H1 (cell line): Measurements from ENCODE around the gene REPS1. TPM values are rescaled to one million over a fixed set of nuclear protein-coding genes. Genes with fewer than 3 reads are reported as not detected.

Source experiments
- CTCF ChIA-PET: fragments of 300-600 bp; sonication (Branson Sonifier 250); formaldehyde crosslinking; loops from one replicate; lab custom pipeline; 2021; ENCODE audit not compliant: partially characterized antibody; lab: Charles Lee
- POLR2A ChIA-PET: fragments of 300-600 bp; sonication (Branson Sonifier 250); formaldehyde crosslinking; loops from one replicate; lab custom pipeline; 2021; ENCODE audit warnings: inconsistent platforms; ENCODE audit not compliant: partially characterized antibody; lab: Charles Lee
- DNase-seq, 2 experiments: peaks; one replicate each; pipeline versions ENCODE4 v3.0.0 to v3.0.0-alpha.2; 2010 to 2022; ENCODE audit warnings: low spot score in 2 of 2, low read depth in 1 of 2, mixed read lengths in 1 of 2
- FAIRE-seq: peaks from 2 replicates; lab custom pipeline; 2011; peaks lifted over from hg19 to GRCh38; lab: Jason Lieb, UNC
- H2AFZ ChIP-seq: 2 replicates; pipeline ENCODE4 v1.8.1; 2012; ENCODE audit warnings: low read length, inconsistent platforms
- H2AK5ac ChIP-seq: 2 replicates; pipeline ENCODE4 v1.6.1; 2013; ENCODE audit warnings: low read depth, low read length
- H2BK120ac ChIP-seq: replicated peaks from 2 replicates; pipeline ENCODE3; 2013; ENCODE audit warnings: low read depth, low read length, inconsistent platforms
- H2BK12ac ChIP-seq: 2 replicates; pipeline ENCODE4 v1.6.1; 2013; ENCODE audit warnings: low read depth, low read length
- H2BK15ac ChIP-seq: 2 replicates; pipeline ENCODE4 v1.6.1; 2013; ENCODE audit warnings: low read length
- H2BK20ac ChIP-seq: 2 replicates; pipeline ENCODE4 v1.6.1; 2013; ENCODE audit warnings: low read length
- H2BK5ac ChIP-seq: 2 replicates; pipeline ENCODE4 v1.6.1; 2013; ENCODE audit warnings: low read depth, low read length
- H3K14ac ChIP-seq: 2 replicates; pipeline ENCODE4 v1.6.1; 2013; ENCODE audit warnings: inconsistent platforms; ENCODE audit not compliant: insufficient read length
- H3K18ac ChIP-seq: 2 replicates; pipeline ENCODE4 v1.6.1; 2013; ENCODE audit warnings: low read length; ENCODE audit errors: extremely low read depth
- H3K23ac ChIP-seq: 2 replicates; pipeline ENCODE4 v1.6.1; 2013; ENCODE audit warnings: inconsistent platforms; ENCODE audit not compliant: insufficient read length
- H3K23me2 ChIP-seq: 2 replicates; pipeline ENCODE4 v1.6.1; 2013; ENCODE audit warnings: low read depth, low read length
- H3K27ac ChIP-seq: 2 replicates; pipeline ENCODE4 v1.6.1; 2011; ENCODE audit warnings: low read depth, low read length, inconsistent platforms
- H3K27me3 ChIP-seq, 4 experiments: replicated peaks in 1 of 4; 1 replicate in 1 of 4; 2 replicates in 3 of 4; pipeline versions ENCODE4 v1.6.1 to v1.8.1; 2011 to 2013; ENCODE audit warnings: low read length in 3 of 4, mild to moderate bottlenecking in 3 of 4, inconsistent platforms in 2 of 4, mixed read lengths in 2 of 4, moderate library complexity in 1 of 4; ENCODE audit not compliant: control insufficient read depth in 3 of 4, insufficient read depth in 3 of 4; ENCODE audit errors: extremely low read depth in 1 of 4
- H3K36me3 ChIP-seq, 4 experiments: 2 replicates each; pipeline versions ENCODE4 v1.6.1 to v1.8.1; 2011 to 2013; ENCODE audit warnings: mild to moderate bottlenecking in 4 of 4, low read length in 3 of 4, moderate library complexity in 2 of 4, control low read depth in 1 of 4, inconsistent platforms in 1 of 4; ENCODE audit not compliant: insufficient read depth in 4 of 4, control insufficient read depth in 2 of 4
- H3K4ac ChIP-seq: replicated peaks from 2 replicates; pipeline ENCODE3; 2013; ENCODE audit warnings: low read length, low read depth, mixed read lengths, inconsistent platforms; ENCODE audit not compliant: insufficient read length
- H3K4me1 ChIP-seq, 4 experiments: replicated peaks in 1 of 4; 1 replicate in 1 of 4; 2 replicates in 3 of 4; pipeline versions ENCODE4 v1.6.1 to v1.8.1; 2011 to 2013; ENCODE audit warnings: low read length in 3 of 4, inconsistent platforms in 2 of 4, mixed read lengths in 1 of 4; ENCODE audit not compliant: insufficient read depth in 4 of 4, control insufficient read depth in 3 of 4
- H3K4me2 ChIP-seq, 2 experiments: 2 replicates each; pipeline versions ENCODE4 v1.6.1 to v1.8.1; 2011 to 2013; ENCODE audit warnings: low read depth in 2 of 2, low read length in 2 of 2, control low read depth in 1 of 2, inconsistent platforms in 1 of 2, mild to moderate bottlenecking in 1 of 2; ENCODE audit not compliant: insufficient read depth in 1 of 2
- H3K4me3 ChIP-seq, 4 experiments: fragments of 200-600, 300-600 bp in 1 of 4; sonication (generic), shearing (Covaris generic), sonication (Bioruptor Twin) in 1 of 4; 2 replicates each; pipeline versions ENCODE4 v1.5.1 to v1.8.1; 2011 to 2016; ENCODE audit warnings: low read length in 4 of 4, low read depth in 3 of 4, control low read depth in 2 of 4, inconsistent platforms in 2 of 4, mild to moderate bottlenecking in 2 of 4, mixed read lengths in 1 of 4, moderate library complexity in 1 of 4; ENCODE audit not compliant: insufficient read depth in 2 of 4; ENCODE audit errors: extremely low read depth in 1 of 4
- H3K56ac ChIP-seq: replicated peaks from 2 replicates; pipeline ENCODE3; 2013; ENCODE audit warnings: low read depth, mild to moderate bottlenecking, mixed read lengths, low read length, inconsistent platforms; ENCODE audit not compliant: insufficient read length
- H3K79me1 ChIP-seq: 2 replicates; pipeline ENCODE4 v1.6.1; 2013; ENCODE audit warnings: low read depth, low read length, control low read depth
- H3K79me2 ChIP-seq, 2 experiments: 2 replicates each; pipeline versions ENCODE4 v1.6.1 to v1.8.1; 2012 to 2013; ENCODE audit warnings: low read length in 2 of 2, mild to moderate bottlenecking in 2 of 2, inconsistent platforms in 1 of 2; ENCODE audit not compliant: insufficient read depth in 2 of 2, control insufficient read depth in 1 of 2
- H3K9ac ChIP-seq, 4 experiments: replicated peaks in 1 of 4; 1 replicate in 1 of 4; 2 replicates in 3 of 4; pipeline versions ENCODE4 v1.6.1 to v1.8.1; 2011 to 2013; ENCODE audit warnings: low read depth in 3 of 4, low read length in 3 of 4, control low read depth in 2 of 4, mild to moderate bottlenecking in 2 of 4, moderate library complexity in 2 of 4, inconsistent platforms in 1 of 4; ENCODE audit errors: extremely low read depth in 1 of 4
- H3K9me3 ChIP-seq, 2 experiments: 2 replicates each; pipeline versions ENCODE4 v1.6.1 to v1.8.1; 2012 to 2013; ENCODE audit warnings: mild to moderate bottlenecking in 2 of 2, moderate library complexity in 2 of 2, control low read depth in 1 of 2, inconsistent platforms in 1 of 2, low read depth in 1 of 2, low read length in 1 of 2, mixed read lengths in 1 of 2; ENCODE audit not compliant: insufficient read depth in 2 of 2
- H4K20me1 ChIP-seq, 2 experiments: replicated peaks in 1 of 2; 2 replicates each; pipeline versions ENCODE3 to v1.8.1; 2011 to 2013; ENCODE audit warnings: inconsistent platforms in 2 of 2, low read length in 2 of 2, mild to moderate bottlenecking in 1 of 2; ENCODE audit not compliant: insufficient read depth in 2 of 2, control insufficient read depth in 1 of 2
- H4K5ac ChIP-seq: 2 replicates; pipeline ENCODE4 v1.6.1; 2013; ENCODE audit warnings: low read length, low read depth, mixed read lengths, inconsistent platforms; ENCODE audit not compliant: insufficient read length
- H4K8ac ChIP-seq: 2 replicates; pipeline ENCODE4 v1.8.0; 2013; ENCODE audit warnings: mild to moderate bottlenecking, moderate library complexity, low read length, inconsistent platforms; ENCODE audit not compliant: insufficient read depth; ENCODE audit errors: extremely low read depth
- H4K91ac ChIP-seq: replicated peaks from 2 replicates; pipeline ENCODE3; 2013; ENCODE audit warnings: low read length, mixed read lengths, inconsistent platforms; ENCODE audit not compliant: insufficient read length
- ASH2L ChIP-seq: fragments of 200-600, 300-600 bp; sonication (generic); IDR thresholded peaks from one replicate; pipeline ENCODE4 v1.7.1; 2017; ENCODE audit warnings: low read length
- BRCA1 ChIP-seq: IDR thresholded peaks from 2 replicates; pipeline ENCODE4 v1.6.1; 2012; ENCODE audit warnings: low read depth, low read length, improper control_type of control experiment
- CBX8 ChIP-seq: fragments of 300-800, 300-1000 bp; sonication (generic); IDR thresholded peaks from 2 replicates; pipeline ENCODE4 v1.7.1; 2016; ENCODE audit warnings: low read depth, low read length, borderline replicate concordance
- EGR1 ChIP-seq: IDR thresholded peaks from 2 replicates; pipeline ENCODE4 v1.6.1; 2011; ENCODE audit warnings: low read depth, low read length, borderline replicate concordance
- EP300 ChIP-seq, 2 experiments: IDR thresholded peaks; 1 replicate in 1 of 2; 2 replicates in 1 of 2; pipeline ENCODE4 v1.6.1; 2011 to 2012; ENCODE audit warnings: low read depth in 2 of 2, low read length in 2 of 2, mild to moderate bottlenecking in 2 of 2, borderline replicate concordance in 1 of 2, inconsistent platforms in 1 of 2, moderate library complexity in 1 of 2
- FOSL1 ChIP-seq: IDR thresholded peaks from 2 replicates; pipeline ENCODE4 v1.6.1; 2011; ENCODE audit warnings: mild to moderate bottlenecking, low read depth, low read length, moderate library complexity; ENCODE audit not compliant: insufficient read depth
- HDAC2 ChIP-seq, 2 experiments: fragments of 300-600 bp in 1 of 2; sonication (generic) in 1 of 2; IDR thresholded peaks; 2 replicates each; pipeline ENCODE4 v1.6.1; 2011 to 2012; ENCODE audit warnings: low read depth in 2 of 2, low read length in 2 of 2, mild to moderate bottlenecking in 2 of 2, moderate library complexity in 2 of 2, borderline replicate concordance in 1 of 2, inconsistent platforms in 1 of 2
- JUND ChIP-seq: IDR thresholded peaks from 2 replicates; pipeline ENCODE4 v1.6.1; 2011; ENCODE audit warnings: mild to moderate bottlenecking, improper control_type of control experiment, low read length
- MAFK ChIP-seq: IDR thresholded peaks from 2 replicates; pipeline ENCODE4 v1.6.1; 2012; ENCODE audit warnings: low read depth, mild to moderate bottlenecking, improper control_type of control experiment, low read length
- RFX5 ChIP-seq: IDR thresholded peaks from 2 replicates; pipeline ENCODE4 v1.6.1; 2011; ENCODE audit warnings: low read depth, low read length, improper control_type of control experiment, borderline replicate concordance
- RNF2 ChIP-seq: fragments of 200-900, 300-1000 bp; sonication (generic); IDR thresholded peaks from 2 replicates; pipeline ENCODE4 v1.7.1; 2016; ENCODE audit warnings: borderline replicate concordance, low read depth, mild to moderate bottlenecking, antibody characterized with exemption, low read length; ENCODE audit not compliant: poor library complexity, severe bottlenecking; ENCODE audit errors: missing control alignments
- SP4 ChIP-seq: IDR thresholded peaks from 2 replicates; pipeline ENCODE4 v1.6.1; 2012; ENCODE audit warnings: low read length, inconsistent platforms
- WGBS, 2 experiments: shearing (Covaris generic) in 1 of 2; methylation state at CpG; one replicate each; pipeline versions ENCODE4 v1.1.6 to v1.1.7; 2013 to 2015; ENCODE audit warnings: low lambda C conversion rate in 2 of 2, mixed read lengths in 2 of 2, inconsistent platforms in 1 of 2, low coverage in 1 of 2, missing lambda C conversion rate in 1 of 2; ENCODE audit not compliant: insufficient replicate concordance in 2 of 2, insufficient coverage in 1 of 2, insufficient read length in 1 of 2; ENCODE audit errors: extremely low coverage in 1 of 2, missing lambda C conversion rate in 1 of 2; 5-methylcytosine and 5-hydroxymethylcytosine counted together
- polyA plus RNA-seq, 7 experiments: library from polyadenylated mRNA; depleted of rRNA in 3 of 7; stranded (reverse) in 5 of 7; unstranded in 2 of 7; fragments of >200 nt in 5 of 7; fragments of 200-250 nt in 2 of 7; gene quantifications; 1 replicate in 5 of 7; 2 replicates in 1 of 7; 4 replicates in 1 of 7; pipeline versions ENCODE4 v1.2.1 to v1.2.3, GENCODE V29; 2011 to 2013; ENCODE audit warnings: missing spikeins in 2 of 7, mixed read lengths in 2 of 7
- total RNA-seq: library from RNA; stranded (reverse); fragmentation: NEBNext Ultra II Directional; extraction: Animal tissue kit (Norgen Biotek cat#: 25700); gene quantifications from 2 replicates; pipeline ENCODE4 v1.2.1, GENCODE V29; 2021
- TF ChIP-seq, protein P1 (sequence below): IDR thresholded peaks from 2 replicates; pipeline ENCODE4 v1.6.1; 2011; ENCODE audit warnings: low read depth, mild to moderate bottlenecking, low read length; ENCODE audit not compliant: insufficient read depth

Gene REPS1
- total and polyA plus RNA-seq, 2 of the 8 experiments (the other 6 are each of a cell fraction or from before 2014, with no cell fraction given): 52.1 to 68.9 TPM

DNA sequence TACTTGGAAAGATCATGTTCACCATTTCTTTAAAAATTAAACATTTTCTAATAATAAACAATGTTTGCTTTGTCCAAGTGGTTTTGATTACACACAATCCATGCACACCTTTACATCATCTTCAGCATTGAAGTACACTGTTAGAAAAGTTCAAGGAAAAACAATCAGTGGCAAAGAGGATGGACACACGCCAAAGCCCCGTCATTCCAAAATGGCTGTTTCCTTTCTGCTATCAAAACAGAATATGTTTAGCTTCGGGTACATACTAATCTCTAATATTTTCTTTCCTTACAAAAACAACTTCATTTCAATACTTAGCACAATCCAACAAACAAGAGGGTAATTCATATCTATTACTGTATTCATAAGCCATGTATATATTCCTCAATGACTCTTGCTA is 24.5 kb downstream of the REPS1 start:
- Histone ChIP-seq H3K9ac (no peak overlapping the region), H4K5ac (no peak overlapping the region), H3K4ac (no peak overlapping the region), H2BK15ac (no peak overlapping the region), H2BK120ac (no peak overlapping the region), H3K23ac (no peak overlapping the region), H4K20me1 (peaks cover 8 to 9% of the 10 kb centered on the region in 2 experiments), H3K9me3 (no peaks in the 10 kb centered on the region), H2AFZ (no peak overlapping the region), H3K36me3 (no peaks in the 10 kb centered on the region), H3K18ac (no peak overlapping the region), H3K4me2 (no peak overlapping the region), H3K79me2 (peaks cover 6 to 97% of the 10 kb centered on the region in 2 experiments), H3K27ac (0 out of 2 replicates have a peak overlapping the region, but pooled peaks have one; percentile 42), H3K4me3 (no peak overlapping the region), H3K14ac (no peak overlapping the region), H3K27me3 (no peaks in the 10 kb centered on the region), H2BK20ac (no peak overlapping the region), H2AK5ac (no peak overlapping the region), H4K8ac (no peak overlapping the region), H2BK5ac (no peak overlapping the region), H3K23me2 (no peaks in the 10 kb centered on the region), H3K56ac (no peak overlapping the region), H2BK12ac (no peak overlapping the region), H3K79me1 (peaks cover 5% of the 10 kb centered on the region; the same call in 1 of the 2 replicates), H3K4me1 (peaks cover 0 to 3% (median 1%) of the 10 kb centered on the region in 4 experiments; a peak in 1 of 7 replicates), H4K91ac (no peak overlapping the region)
- CTCF ChIA-PET: interaction anchor here (0.9 kb wide), 1 partner anchor 17 kb away, joined by 3 read pairs; no protein-coding TSS in a partner anchor
- DNase-seq (no peak), FAIRE-seq (no peak)
- WGBS, 2 experiments: 87 to 100% methylated on average over 1 to 3 of the region's 3 CpGs
- POLR2A ChIA-PET: no interaction called here
- no peak for TF ChIP-seq BRCA1
- no peak for TF ChIP-seq EGR1
- TF ChIP-seq EP300 (IDR thresholded peaks at IDR 0.05; ENCODE audit: borderline replicate concordance in 1 of 2, low read depth in 2 of 2, low read length in 2 of 2): no peak
- TF ChIP-seq MAFK: no peak
- no peak for TF ChIP-seq FOSL1
- TF ChIP-seq JUND: no peak
- no peak for TF ChIP-seq HDAC2 (IDR thresholded peaks at IDR 0.05; ENCODE audit: borderline replicate concordance in 1 of 2, low read depth in 2 of 2, low read length in 2 of 2)
- TF ChIP-seq, protein P1, sequence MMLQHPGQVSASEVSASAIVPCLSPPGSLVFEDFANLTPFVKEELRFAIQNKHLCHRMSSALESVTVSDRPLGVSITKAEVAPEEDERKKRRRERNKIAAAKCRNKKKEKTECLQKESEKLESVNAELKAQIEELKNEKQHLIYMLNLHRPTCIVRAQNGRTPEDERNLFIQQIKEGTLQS: no peak
- no peak for TF ChIP-seq SP4
- TF ChIP-seq ASH2L: no peak
- no peak for TF ChIP-seq CBX8
- no peak for TF ChIP-seq RNF2
- no peak for TF ChIP-seq RFX5
